Measurements from ENCODE around the gene IGFN1.

- no peak for TF ChIP-seq TARDBP (IDR thresholded peaks at IDR 0.05)
- TF ChIP-seq ARNT (IDR thresholded peaks at IDR 0.05) = no peak
- TF ChIP-seq SP1 (IDR thresholded peaks at IDR 0.05) = no peak
- no peak for TF ChIP-seq NFRKB (IDR thresholded peaks at IDR 0.05)
- TF ChIP-seq FOXM1 (IDR thresholded peaks at IDR 0.05; ENCODE audit: borderline replicate concordance) = no peak
- no peak for TF ChIP-seq SUZ12 (IDR thresholded peaks at IDR 0.05)
- TF ChIP-seq ZNF384 (IDR thresholded peaks at IDR 0.05) = no peak
- TF ChIP-seq L3MBTL2 (conservative IDR thresholded peaks at IDR 0.05) = no peak
- no peak for TF ChIP-seq FOXA1 (IDR thresholded peaks at IDR 0.05)
- TF ChIP-seq LEF1 (IDR thresholded peaks at IDR 0.05; ENCODE audit: borderline replicate concordance) = no peak
- no peak for TF ChIP-seq HDGF (IDR thresholded peaks at IDR 0.05; ENCODE audit: borderline replicate concordance)
- TF ChIP-seq ELF4 (IDR thresholded peaks at IDR 0.05) = no peak
- TF ChIP-seq FOXK2 (IDR thresholded peaks at IDR 0.05) = no peak
Observed at GRCh38 chr1:201228011-201228983, 37.7 kb downstream of the IGFN1 start.

Measured in HEK293T (cell line).